ENCODE results near the gene ADAMTS17.

The ADAMTS17 gene

GRCh38 chr15:100043692-100044091 is 298.1 kb downstream of the ADAMTS17 start:
- H3K36me3 ChIP-seq (ENCODE audit: control insufficient read depth, insufficient read depth, low read length) = no peaks in the 10 kb centered on the region
- H3K9ac ChIP-seq (ENCODE audit: low read depth, low read length) = no peak overlapping the region
- no peak overlapping the region for H3K4me3 ChIP-seq (ENCODE audit: low read depth, low read length)
- H3K9me3 ChIP-seq (ENCODE audit: control insufficient read depth, insufficient read depth, low read length) = no peaks in the 10 kb centered on the region
- no peaks in the 10 kb centered on the region for H3K4me1 ChIP-seq (ENCODE audit: control insufficient read depth, insufficient read depth, low read length)
- no peaks in the 10 kb centered on the region for H3K27me3 ChIP-seq (ENCODE audit: control insufficient read depth, insufficient read depth, low read length)

- Histone ChIP-seq H3K27me3 (ENCODE audit: control insufficient read depth, insufficient read depth, low read length) (no peaks in the 10 kb centered on the region), H3K36me3 (ENCODE audit: control insufficient read depth, insufficient read depth, low read length) (no peaks in the 10 kb centered on the region), H3K9ac (ENCODE audit: low read depth, low read length) (no peak overlapping the region), H3K4me3 (ENCODE audit: low read depth, low read length) (no peak overlapping the region), H3K9me3 (ENCODE audit: control insufficient read depth, insufficient read depth, low read length) (no peaks in the 10 kb centered on the region), H3K4me1 (ENCODE audit: control insufficient read depth, insufficient read depth, low read length) (no peaks in the 10 kb centered on the region)
Measured at GRCh38 chr15:100043068-100043641, 298.6 kb downstream of the ADAMTS17 start.

- Histone ChIP-seq H3K9ac (ENCODE audit: low read depth, low read length) (no peak overlapping the region), H3K27me3 (ENCODE audit: control insufficient read depth, insufficient read depth, low read length) (no peaks in the 10 kb centered on the region), H3K36me3 (ENCODE audit: control insufficient read depth, insufficient read depth, low read length) (no peaks in the 10 kb centered on the region), H3K9me3 (ENCODE audit: control insufficient read depth, insufficient read depth, low read length) (no peaks in the 10 kb centered on the region), H3K4me1 (ENCODE audit: control insufficient read depth, insufficient read depth, low read length) (no peaks in the 10 kb centered on the region), H3K4me3 (ENCODE audit: low read depth, low read length) (no peak overlapping the region)
Measured at GRCh38 chr15:100042558-100042957, 299.2 kb downstream of the ADAMTS17 start.

- no peaks in the 10 kb centered on the region for H3K27me3 ChIP-seq (ENCODE audit: control insufficient read depth, insufficient read depth, low read length)
- no peaks in the 10 kb centered on the region for H3K9me3 ChIP-seq (ENCODE audit: control insufficient read depth, insufficient read depth, low read length)
- no peak overlapping the region for H3K9ac ChIP-seq (ENCODE audit: low read depth, low read length)
- H3K36me3 ChIP-seq (ENCODE audit: control insufficient read depth, insufficient read depth, low read length) = no peaks in the 10 kb centered on the region
- H3K4me3 ChIP-seq (ENCODE audit: low read depth, low read length) = no peak overlapping the region
- no peaks in the 10 kb centered on the region for H3K4me1 ChIP-seq (ENCODE audit: control insufficient read depth, insufficient read depth, low read length)
Measured at GRCh38 chr15:100041127-100041828, 300.5 kb downstream of the ADAMTS17 start.

GRCh38 chr15:100039994-100040393 is 301.8 kb downstream of the ADAMTS17 start:
- Histone ChIP-seq H3K4me3 (ENCODE audit: low read depth, low read length) (no peak overlapping the region), H3K4me1 (ENCODE audit: control insufficient read depth, insufficient read depth, low read length) (no peaks in the 10 kb centered on the region), H3K36me3 (ENCODE audit: control insufficient read depth, insufficient read depth, low read length) (no peaks in the 10 kb centered on the region), H3K9me3 (ENCODE audit: control insufficient read depth, insufficient read depth, low read length) (no peaks in the 10 kb centered on the region), H3K27me3 (ENCODE audit: control insufficient read depth, insufficient read depth, low read length) (no peaks in the 10 kb centered on the region), H3K9ac (ENCODE audit: low read depth, low read length) (no peak overlapping the region)

GRCh38 chr15:100038736-100039135 is 303.0 kb downstream of the ADAMTS17 start:
- H3K27me3 ChIP-seq (ENCODE audit: control insufficient read depth, insufficient read depth, low read length) = no peaks in the 10 kb centered on the region
- no peaks in the 10 kb centered on the region for H3K4me1 ChIP-seq (ENCODE audit: control insufficient read depth, insufficient read depth, low read length)
- no peak overlapping the region for H3K9ac ChIP-seq (ENCODE audit: low read depth, low read length)
- no peaks in the 10 kb centered on the region for H3K36me3 ChIP-seq (ENCODE audit: control insufficient read depth, insufficient read depth, low read length)
- no peak overlapping the region for H3K4me3 ChIP-seq (ENCODE audit: low read depth, low read length)
- H3K9me3 ChIP-seq (ENCODE audit: control insufficient read depth, insufficient read depth, low read length) = no peaks in the 10 kb centered on the region

GRCh38 chr15:100037901-100038300 is 303.9 kb downstream of the ADAMTS17 start:
- Histone ChIP-seq H3K9ac (ENCODE audit: low read depth, low read length) (no peak overlapping the region), H3K4me3 (ENCODE audit: low read depth, low read length) (no peak overlapping the region), H3K27me3 (ENCODE audit: control insufficient read depth, insufficient read depth, low read length) (no peaks in the 10 kb centered on the region), H3K36me3 (ENCODE audit: control insufficient read depth, insufficient read depth, low read length) (no peaks in the 10 kb centered on the region), H3K9me3 (ENCODE audit: control insufficient read depth, insufficient read depth, low read length) (no peaks in the 10 kb centered on the region), H3K4me1 (ENCODE audit: control insufficient read depth, insufficient read depth, low read length) (no peaks in the 10 kb centered on the region)

- H3K4me3 ChIP-seq (ENCODE audit: low read depth, low read length) = no peak overlapping the region
- H3K27me3 ChIP-seq (ENCODE audit: control insufficient read depth, insufficient read depth, low read length) = no peaks in the 10 kb centered on the region
- H3K9me3 ChIP-seq (ENCODE audit: control insufficient read depth, insufficient read depth, low read length) = no peaks in the 10 kb centered on the region
- no peak overlapping the region for H3K9ac ChIP-seq (ENCODE audit: low read depth, low read length)
- H3K36me3 ChIP-seq (ENCODE audit: control insufficient read depth, insufficient read depth, low read length) = no peaks in the 10 kb centered on the region
- no peaks in the 10 kb centered on the region for H3K4me1 ChIP-seq (ENCODE audit: control insufficient read depth, insufficient read depth, low read length)
Measured at GRCh38 chr15:100036015-100036414, 305.8 kb downstream of the ADAMTS17 start.

- no peaks in the 10 kb centered on the region for H3K4me1 ChIP-seq (ENCODE audit: control insufficient read depth, insufficient read depth, low read length)
- no peaks in the 10 kb centered on the region for H3K9me3 ChIP-seq (ENCODE audit: control insufficient read depth, insufficient read depth, low read length)
- H3K4me3 ChIP-seq (ENCODE audit: low read depth, low read length) = no peak overlapping the region
- no peak overlapping the region for H3K9ac ChIP-seq (ENCODE audit: low read depth, low read length)
- H3K36me3 ChIP-seq (ENCODE audit: control insufficient read depth, insufficient read depth, low read length) = no peaks in the 10 kb centered on the region
- H3K27me3 ChIP-seq (ENCODE audit: control insufficient read depth, insufficient read depth, low read length) = no peaks in the 10 kb centered on the region
Measured at GRCh38 chr15:100034191-100034590, 307.6 kb downstream of the ADAMTS17 start.

- Histone ChIP-seq H3K9ac (ENCODE audit: low read depth, low read length) (no peak overlapping the region), H3K9me3 (ENCODE audit: control insufficient read depth, insufficient read depth, low read length) (no peaks in the 10 kb centered on the region), H3K36me3 (ENCODE audit: control insufficient read depth, insufficient read depth, low read length) (no peaks in the 10 kb centered on the region)
Measured at GRCh38 chr15:100033140-100033857, 308.5 kb downstream of the ADAMTS17 start.

GRCh38 chr15:100032358-100033085 is 309.3 kb downstream of the ADAMTS17 start:
- Histone ChIP-seq H3K4me1 (ENCODE audit: control insufficient read depth, insufficient read depth, low read length) (no peaks in the 10 kb centered on the region), H3K27me3 (ENCODE audit: control insufficient read depth, insufficient read depth, low read length) (no peaks in the 10 kb centered on the region)

More at GRCh38 chr15:100033140-100033857, 308.5 kb downstream of the ADAMTS17 start:
- Histone ChIP-seq H3K4me3 (ENCODE audit: low read depth, low read length) (no peak overlapping the region), H3K27me3 (ENCODE audit: control insufficient read depth, insufficient read depth, low read length) (no peaks in the 10 kb centered on the region), H3K4me1 (ENCODE audit: control insufficient read depth, insufficient read depth, low read length) (no peaks in the 10 kb centered on the region)

More at GRCh38 chr15:100032358-100033085, 309.3 kb downstream of the ADAMTS17 start:
- Histone ChIP-seq H3K9ac (ENCODE audit: low read depth, low read length) (no peak overlapping the region), H3K36me3 (ENCODE audit: control insufficient read depth, insufficient read depth, low read length) (no peaks in the 10 kb centered on the region), H3K4me3 (ENCODE audit: low read depth, low read length) (no peak overlapping the region), H3K9me3 (ENCODE audit: control insufficient read depth, insufficient read depth, low read length) (no peaks in the 10 kb centered on the region)
